Transverse colon (tissue), 4 donors: ENCODE results near the gene APPBP2. TPM values are rescaled to one million over a fixed set of nuclear protein-coding genes. Genes with fewer than 3 reads are reported as not detected.
"Not testable (repeated sequence)": the region's sequence is repeated elsewhere in the genome, so short reads cannot be mapped to it uniquely, and the experiment has no call there.

Experiments used
- DNase-seq: peaks from one replicate; pipeline ENCODE4 v3.0.0-alpha.2; 2019
- H3K27ac ChIP-seq, 4 donors: fragments of 200-600 bp; sonication (generic); 2 replicates each; pipeline ENCODE4 v1.5.1; 2016 to 2018; ENCODE audit warnings: inconsistent platforms in 4 of 4
- H3K27me3 ChIP-seq: fragments of 200-600 bp; sonication (generic); 2 replicates; pipeline ENCODE4 v1.5.1; 2017; ENCODE audit warnings: inconsistent platforms
- H3K36me3 ChIP-seq, 4 donors: fragments of 200-600 bp; sonication (generic); 2 replicates each; pipeline ENCODE4 v1.5.1; 2017 to 2019; ENCODE audit warnings: inconsistent platforms in 4 of 4
- H3K4me1 ChIP-seq, 4 donors: fragments of 200-600 bp; sonication (generic); 2 replicates each; pipeline ENCODE4 v1.5.1; 2017 to 2020; ENCODE audit warnings: inconsistent platforms in 4 of 4
- H3K4me3 ChIP-seq, 4 donors: fragments of 200-600 bp; sonication (generic); 1 replicate in 1 of 4; 2 replicates in 3 of 4; pipeline versions ENCODE4 v1.5.1 to v1.6.1; 2017 to 2019; ENCODE audit warnings: inconsistent platforms in 4 of 4
- H3K9me3 ChIP-seq, 2 donors: fragments of 200-600 bp; sonication (generic); 2 replicates each; pipeline ENCODE4 v1.5.1; 2017 to 2019; ENCODE audit warnings: inconsistent platforms in 2 of 2
- CTCF ChIP-seq, 5 experiments: fragments of 200-600 bp in 3 of 5; fragments of 450-650 bp in 2 of 5; sonication (generic) in 3 of 5; IDR thresholded peaks; 1 replicate in 2 of 5; 2 replicates in 3 of 5; pipeline ENCODE4 v1.5.1; 2016 to 2017; ENCODE audit warnings: antibody characterized with exemption in 5 of 5, inconsistent platforms in 3 of 5, mild to moderate bottlenecking in 2 of 5, moderate library complexity in 1 of 5
- EP300 ChIP-seq: sonication (generic); formaldehyde crosslinking; IDR thresholded peaks from one replicate; pipeline ENCODE4 v1.6.1; 2017; ENCODE audit warnings: antibody characterized with exemption, low read depth
- POLR2A ChIP-seq: fragments of 450-650 bp; IDR thresholded peaks from one replicate; pipeline ENCODE4 v1.6.1; 2016; ENCODE audit warnings: antibody characterized with exemption, mild to moderate bottlenecking, moderate library complexity
- POLR2AphosphoS5 ChIP-seq, 3 donors: sonication (generic); formaldehyde crosslinking; IDR thresholded peaks; one replicate each; pipeline ENCODE4 v1.6.1; 2016; ENCODE audit warnings: antibody characterized with exemption in 3 of 3
- WGBS, 2 donors: methylation state at CpG; one replicate each; pipeline ENCODE4 v1.1.5; 2018; ENCODE audit warnings: low coverage in 1 of 2; 5-methylcytosine and 5-hydroxymethylcytosine counted together
- in situ Hi-C, 4 donors: fragments of 200-750 bp; cut with MboI; loops; one replicate each; pipeline versions ENCODE4 v1.15.0 to v1.15.1; 2017; ENCODE audit warnings: low sequenced_read_pairs in 3 of 4, low pct_ligation_motif_present in 1 of 4, low pct_unique_long_range_greater_than_20kb in 1 of 4
- intact Hi-C: fragments of 100-400 bp; cut with DNase I; formaldehyde crosslinking; loops from one replicate; pipeline ENCODE4 v1.15.1; 2023; ENCODE audit warnings: low total_unique reads
- total RNA-seq, 4 donors: library from RNA; depleted of rRNA; stranded (reverse); fragments of >200 nt; gene quantifications; one replicate each; pipeline ENCODE4 v1.1.0, GENCODE V29; 2016

Gene APPBP2
- total RNA-seq, 4 donors from 2014 or later: 10.1 to 24.8 (median 18.4) TPM

GRCh38 chr17:60496041-60496440 is 30.0 kb downstream of the APPBP2 start:
- intact Hi-C loops: no loop called here
- no peak for DNase-seq

GRCh38 chr17:60495260-60495659 is 30.8 kb downstream of the APPBP2 start:
- WGBS, 2 donors: 96 to 100% methylated on average over 2 of the region's 2 CpGs
- TF ChIP-seq CTCF (IDR thresholded peaks at IDR 0.05) (no peak), POLR2A (no peak), EP300 (no peak), POLR2AphosphoS5 (IDR thresholded peaks at IDR 0.05) (no peak)
- intact Hi-C loops: no loop called here

More at GRCh38 chr17:60496041-60496440, 30.0 kb downstream of the APPBP2 start:
- TF ChIP-seq POLR2A (no peak), CTCF (IDR thresholded peaks at IDR 0.05) (no peak), EP300 (no peak), POLR2AphosphoS5 (IDR thresholded peaks at IDR 0.05) (no peak)
- Histone ChIP-seq H3K4me1 (no peaks in the 10 kb centered on the region), H3K4me3 (no peak overlapping the region), H3K9me3 (peaks cover 6 to 12% of the 10 kb centered on the region in 2 donors), H3K27ac (no peak overlapping the region), H3K27me3 (no peaks in the 10 kb centered on the region), H3K36me3 (peaks cover 0 to 67% (median 20%) of the 10 kb centered on the region in 4 donors)
- in situ Hi-C loops: no loop called here

DNA sequence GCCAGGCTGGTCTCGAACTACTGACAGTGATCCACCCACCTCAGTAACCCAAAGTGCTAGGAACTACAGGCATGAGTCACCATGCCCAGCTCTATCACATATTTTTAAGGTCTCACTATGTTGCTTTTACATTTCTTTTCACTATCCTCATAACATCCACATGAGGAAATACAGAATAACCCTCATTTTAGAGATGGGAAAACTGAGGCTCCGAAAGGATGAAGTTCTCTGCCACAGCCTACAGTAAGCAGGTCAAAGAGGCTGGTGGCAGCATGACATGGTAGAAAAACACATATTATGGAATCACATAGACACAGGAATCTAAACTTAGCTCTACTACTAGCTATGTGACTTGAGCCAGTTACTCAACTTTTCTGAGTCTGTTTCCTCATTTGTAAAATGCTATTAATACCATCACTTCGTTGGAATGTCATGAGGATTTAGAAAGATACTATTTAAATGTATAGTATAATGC is 32.2 kb downstream of the APPBP2 start:
- peaks cover 0 to 76% (median 18%) of the 10 kb centered on the region in 4 donors for H3K36me3 ChIP-seq
- 93 to 94% methylated on average over 2 to 3 of the region's 3 CpGs for WGBS, 2 donors
- no peaks in the 10 kb centered on the region for H3K27me3 ChIP-seq
- peaks cover 6 to 16% of the 10 kb centered on the region in 2 donors for H3K9me3 ChIP-seq
- no peak overlapping the region for H3K27ac ChIP-seq
- intact Hi-C loops (no loop called here), in situ Hi-C loops (no loop called here)
- DNase-seq: no peak
- H3K4me3 ChIP-seq: no peak overlapping the region
- TF ChIP-seq EP300: no peak
- H3K4me1 ChIP-seq: no peaks in the 10 kb centered on the region

More at GRCh38 chr17:60495260-60495659, 30.8 kb downstream of the APPBP2 start:
- in situ Hi-C loops: no loop called here
- Histone ChIP-seq H3K9me3 (peaks cover 6 to 16% of the 10 kb centered on the region in 2 donors), H3K4me1 (no peaks in the 10 kb centered on the region), H3K36me3 (peaks cover 0 to 74% (median 20%) of the 10 kb centered on the region in 4 donors), H3K4me3 (no peak overlapping the region), H3K27ac (no peak overlapping the region), H3K27me3 (no peaks in the 10 kb centered on the region)
- DNase-seq: no peak

GRCh38 chr17:60491771-60492170 is 34.3 kb downstream of the APPBP2 start:
- 100% methylated on average over 2 to 3 of the region's 3 CpGs for WGBS, 2 donors
- intact Hi-C loops: no loop called here

GRCh38 chr17:60490594-60490993 is 35.4 kb downstream of the APPBP2 start:
- DNase-seq, H3K27me3 ChIP-seq, in situ Hi-C loops, H3K4me1 ChIP-seq, intact Hi-C loops, H3K4me3 ChIP-seq, H3K27ac ChIP-seq: not testable (repeated sequence)
- H3K9me3 ChIP-seq: peaks cover 6 to 18% of the 10 kb centered on the region in 2 donors
- H3K36me3 ChIP-seq: peaks cover 0 to 67% (median 17%) of the 10 kb centered on the region in 4 donors
- 100% methylated on average over 1 to 2 of the region's 2 CpGs for WGBS, 2 donors

More at GRCh38 chr17:60491771-60492170, 34.3 kb downstream of the APPBP2 start:
- Histone ChIP-seq H3K27me3 (no peaks in the 10 kb centered on the region), H3K4me1 (no peaks in the 10 kb centered on the region), H3K27ac (no peak overlapping the region), H3K4me3 (no peak overlapping the region), H3K9me3 (peaks cover 6 to 16% of the 10 kb centered on the region in 2 donors), H3K36me3 (peaks cover 0 to 72% (median 20%) of the 10 kb centered on the region in 4 donors)
- no peak for DNase-seq
- in situ Hi-C loops: no loop called here
- TF ChIP-seq POLR2A: no peak

DNA sequence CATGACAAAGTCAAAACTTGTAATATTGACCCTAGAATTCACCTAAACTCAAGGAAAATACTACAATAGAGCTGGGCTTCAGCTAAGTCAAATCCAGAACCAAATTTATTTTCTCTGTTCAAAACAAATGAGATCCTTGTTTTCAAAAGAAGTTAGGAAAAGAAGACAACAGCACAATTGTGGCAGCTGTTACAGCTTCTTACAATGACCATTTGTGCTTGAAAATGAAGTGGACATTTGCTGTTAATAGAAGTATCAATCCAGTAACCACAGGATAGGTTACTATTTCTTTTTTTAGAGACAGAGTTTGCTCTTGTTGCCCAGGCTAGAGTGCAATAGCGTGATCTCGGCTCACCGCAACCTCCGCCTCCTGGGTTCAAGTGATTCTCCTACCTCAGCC is 44.4 kb downstream of the APPBP2 start:
- Histone ChIP-seq H3K4me1 (no peaks in the 10 kb centered on the region), H3K36me3 (peaks cover 0 to 19% (median 0%) of the 10 kb centered on the region in 4 donors), H3K27ac (no peak overlapping the region), H3K4me3 (no peak overlapping the region), H3K27me3 (no peaks in the 10 kb centered on the region), H3K9me3 (peaks cover 0 to 3% of the 10 kb centered on the region in 2 donors)
- TF ChIP-seq POLR2AphosphoS5 (IDR thresholded peaks at IDR 0.05) (no peak), CTCF (IDR thresholded peaks at IDR 0.05) (no peak), POLR2A (no peak), EP300 (no peak)
- 98 to 100% methylated on average over 4 of the region's 4 CpGs for WGBS, 2 donors
- DNase-seq: no peak
- in situ Hi-C loops: no loop called here
- intact Hi-C loops: no loop called here
